Upper lobe of left lung (tissue), 6 donors: ENCODE results near the gene UNKL. TPM values are rescaled to one million over a fixed set of nuclear protein-coding genes. Genes with fewer than 3 reads are reported as not detected.
A peak's percentile ranks its signal among the peaks of the same experiment; 100 is the strongest.

Experiments used
- ATAC-seq, 2 donors: fragments of 200-7000 bp; cut with Tn5 transposase; one replicate each; pipeline ENCODE4 v1.9.1; 2022; ENCODE audit warnings: mild to moderate bottlenecking in 2 of 2, moderate library complexity in 2 of 2; ENCODE audit not compliant: low FRiP score in 2 of 2
- DNase-seq, 2 donors: peaks; one replicate each; pipeline ENCODE4 v3.0.0-alpha.2; 2019 to 2020
- H3K27ac ChIP-seq, 4 donors: fragments of 200-600 bp; sonication (generic); one replicate each; pipeline ENCODE4 v1.5.1; 2016 to 2019
- H3K27me3 ChIP-seq, 4 donors: fragments of 200-600 bp; sonication (generic); one replicate each; pipeline ENCODE4 v1.5.1; 2017 to 2019
- H3K36me3 ChIP-seq, 4 donors: fragments of 200-600 bp; sonication (generic); one replicate each; pipeline ENCODE4 v1.5.1; 2016 to 2019
- H3K4me1 ChIP-seq, 4 donors: fragments of 200-600 bp; sonication (generic); one replicate each; pipeline ENCODE4 v1.5.1; 2018 to 2019
- H3K4me3 ChIP-seq, 4 donors: fragments of 200-600 bp; sonication (generic); one replicate each; pipeline ENCODE4 v1.5.1; 2017 to 2019; ENCODE audit warnings: mild to moderate bottlenecking in 2 of 4, moderate library complexity in 1 of 4
- H3K9me3 ChIP-seq, 4 donors: fragments of 200-600 bp; sonication (generic); one replicate each; pipeline ENCODE4 v1.5.1; 2018 to 2019
- EP300 ChIP-seq, 4 donors: sonication (generic); formaldehyde crosslinking; IDR thresholded peaks; one replicate each; pipeline ENCODE4 v1.5.1; 2017; ENCODE audit warnings: antibody characterized with exemption in 4 of 4, control low read depth in 2 of 4
- POLR2A ChIP-seq, 4 donors: fragments of 450-650 bp; IDR thresholded peaks; one replicate each; pipeline ENCODE4 v1.5.1; 2016 to 2017; ENCODE audit warnings: antibody characterized with exemption in 4 of 4, mild to moderate bottlenecking in 2 of 4
- POLR2AphosphoS5 ChIP-seq, 2 donors: sonication (generic); formaldehyde crosslinking; IDR thresholded peaks; one replicate each; pipeline ENCODE4 v1.5.1; 2017; ENCODE audit warnings: antibody characterized with exemption in 2 of 2
- WGBS, 2 donors: methylation state at CpG; one replicate each; pipeline ENCODE4 v1.1.5; 2017 to 2018; 5-methylcytosine and 5-hydroxymethylcytosine counted together
- total RNA-seq, 6 donors: library from RNA; depleted of rRNA in 4 of 6; stranded (reverse); fragments of >200 nt in 4 of 6; gene quantifications; one replicate each; pipeline versions ENCODE4 v1.1.0 to v1.2.1, GENCODE V29; 2016 to 2021
- TF ChIP-seq, protein P1 (sequence below), 6 experiments: fragments of 450-650 bp in 4 of 6; fragments of 200-600 bp in 2 of 6; sonication (generic) in 2 of 6; IDR thresholded peaks; one replicate each; pipeline ENCODE4 v1.5.1; 2016 to 2019; ENCODE audit warnings: antibody characterized with exemption in 6 of 6
- donor health status: DM: no; HTN: no; CAD: no; lungs with moderate emphysema.
- donor health status: DM: no; HTN: yes; CAD: no; lungs with severe emphysema.

The UNKL gene
- total RNA-seq, 6 donors from 2014 or later, result 7.6 to 83.8 (median 28.0) TPM

DNA sequence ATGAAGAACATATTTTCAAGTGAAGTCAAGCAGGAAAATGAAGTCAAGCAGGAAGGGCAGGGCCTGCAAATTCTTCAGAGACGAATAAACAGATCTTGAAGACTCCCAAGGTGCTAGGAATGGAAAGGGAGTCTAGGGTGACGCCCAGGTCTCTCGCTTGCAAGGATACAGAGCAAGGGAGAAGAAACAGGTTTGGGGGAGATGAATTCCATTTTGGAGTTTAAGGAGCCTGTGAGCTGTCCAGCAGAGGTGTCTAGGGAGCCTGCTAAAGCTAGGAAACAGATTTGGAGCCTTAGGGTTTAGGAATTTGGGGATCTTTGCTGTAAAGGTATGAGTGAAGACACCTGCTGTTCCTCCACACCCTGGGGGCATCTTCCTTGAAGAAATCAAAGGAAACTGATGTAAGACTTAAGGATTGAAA lies 2.0 kb upstream of the UNKL start:
- Histone ChIP-seq H3K36me3 (peaks cover 0 to 7% (median 2%) of the 10 kb centered on the region in 4 donors), H3K4me1 (peaks cover 26 to 59% (median 29%) of the 10 kb centered on the region in 4 donors), H3K27ac (peak overlapping the region in 1 of 4 donors; percentile 13), H3K4me3 (no peak overlapping the region), H3K9me3 (no peaks in the 10 kb centered on the region), H3K27me3 (no peaks in the 10 kb centered on the region)
- WGBS, 2 donors, result 45 to 60% methylated on average over 3 of the region's 3 CpGs
- no peak for TF ChIP-seq POLR2A (IDR thresholded peaks at IDR 0.05)
- TF ChIP-seq EP300 (IDR thresholded peaks at IDR 0.05), result no peak
- TF ChIP-seq POLR2AphosphoS5 (IDR thresholded peaks at IDR 0.05), result no peak
- TF ChIP-seq, protein P1, sequence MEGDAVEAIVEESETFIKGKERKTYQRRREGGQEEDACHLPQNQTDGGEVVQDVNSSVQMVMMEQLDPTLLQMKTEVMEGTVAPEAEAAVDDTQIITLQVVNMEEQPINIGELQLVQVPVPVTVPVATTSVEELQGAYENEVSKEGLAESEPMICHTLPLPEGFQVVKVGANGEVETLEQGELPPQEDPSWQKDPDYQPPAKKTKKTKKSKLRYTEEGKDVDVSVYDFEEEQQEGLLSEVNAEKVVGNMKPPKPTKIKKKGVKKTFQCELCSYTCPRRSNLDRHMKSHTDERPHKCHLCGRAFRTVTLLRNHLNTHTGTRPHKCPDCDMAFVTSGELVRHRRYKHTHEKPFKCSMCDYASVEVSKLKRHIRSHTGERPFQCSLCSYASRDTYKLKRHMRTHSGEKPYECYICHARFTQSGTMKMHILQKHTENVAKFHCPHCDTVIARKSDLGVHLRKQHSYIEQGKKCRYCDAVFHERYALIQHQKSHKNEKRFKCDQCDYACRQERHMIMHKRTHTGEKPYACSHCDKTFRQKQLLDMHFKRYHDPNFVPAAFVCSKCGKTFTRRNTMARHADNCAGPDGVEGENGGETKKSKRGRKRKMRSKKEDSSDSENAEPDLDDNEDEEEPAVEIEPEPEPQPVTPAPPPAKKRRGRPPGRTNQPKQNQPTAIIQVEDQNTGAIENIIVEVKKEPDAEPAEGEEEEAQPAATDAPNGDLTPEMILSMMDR (IDR thresholded peaks at IDR 0.05), result no peak
- DNase-seq (no peak), ATAC-seq (no peak)

DNA sequence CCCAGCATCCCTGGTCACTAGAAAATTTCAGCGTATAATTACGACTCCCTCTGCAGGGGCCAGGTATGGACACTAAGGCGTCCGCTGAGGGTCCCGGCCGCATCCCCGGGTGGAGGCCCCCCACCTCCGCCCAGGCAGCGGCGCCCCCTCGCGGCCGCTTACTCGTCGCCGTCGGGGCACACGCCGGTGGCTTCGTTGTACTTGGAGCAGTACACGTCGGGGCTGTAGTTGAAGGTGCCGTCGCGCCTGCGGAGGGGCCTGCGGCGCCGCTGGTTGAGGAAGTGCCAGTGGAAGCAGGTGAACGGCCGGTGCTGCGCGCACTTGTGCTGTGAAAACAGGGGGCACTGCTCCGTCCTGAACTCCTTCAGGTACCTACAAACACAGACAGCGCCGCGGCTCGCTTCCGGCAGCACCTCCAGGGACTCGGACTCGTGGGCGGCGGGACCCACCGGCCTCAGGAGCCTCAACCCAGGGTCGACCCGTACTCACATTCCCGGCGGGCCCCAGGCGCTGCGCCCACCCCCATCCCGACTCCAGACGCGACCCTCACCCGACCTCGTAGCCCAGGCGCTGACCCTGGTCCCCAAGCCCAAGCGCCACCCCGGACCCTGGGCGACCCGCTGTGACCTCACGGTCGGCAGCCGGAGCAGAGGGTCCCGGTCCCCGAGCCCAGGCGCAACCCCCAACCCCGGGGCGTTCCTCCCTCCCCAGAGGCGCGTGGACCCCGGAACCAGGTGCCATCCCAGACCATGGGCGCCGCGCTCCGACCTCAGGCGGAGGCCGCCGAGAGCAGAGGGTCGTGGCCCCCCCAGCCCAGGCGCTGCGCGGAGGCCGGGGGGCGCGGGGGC lies 596 bp downstream of the UNKL start:
- no peaks in the 10 kb centered on the region for H3K9me3 ChIP-seq
- no peaks in the 10 kb centered on the region for H3K27me3 ChIP-seq
- H3K27ac ChIP-seq, result peak overlapping the region; percentile 89 to 95 (median 92)
- peaks cover 10 to 43% (median 16%) of the 10 kb centered on the region in 4 donors for H3K4me1 ChIP-seq
- ATAC-seq (peak; percentile 70 to 76), DNase-seq (peak; percentile 67 to 94)
- peaks cover 0 to 22% (median 10%) of the 10 kb centered on the region in 4 donors for H3K36me3 ChIP-seq
- 15 to 17% methylated on average over 6 to 16 of the region's 85 CpGs for WGBS, 2 donors
- TF ChIP-seq POLR2A (IDR thresholded peaks at IDR 0.05), result no peak
- TF ChIP-seq, protein P1 (IDR thresholded peaks at IDR 0.05), result peak; percentile 53 to 74 (median 66)
- no peak for TF ChIP-seq EP300 (IDR thresholded peaks at IDR 0.05)
- peak in 1 of 2 donors; percentile 6 for TF ChIP-seq POLR2AphosphoS5 (IDR thresholded peaks at IDR 0.05)
- peak overlapping the region; percentile 94 to 99 (median 96) for H3K4me3 ChIP-seq

DNA sequence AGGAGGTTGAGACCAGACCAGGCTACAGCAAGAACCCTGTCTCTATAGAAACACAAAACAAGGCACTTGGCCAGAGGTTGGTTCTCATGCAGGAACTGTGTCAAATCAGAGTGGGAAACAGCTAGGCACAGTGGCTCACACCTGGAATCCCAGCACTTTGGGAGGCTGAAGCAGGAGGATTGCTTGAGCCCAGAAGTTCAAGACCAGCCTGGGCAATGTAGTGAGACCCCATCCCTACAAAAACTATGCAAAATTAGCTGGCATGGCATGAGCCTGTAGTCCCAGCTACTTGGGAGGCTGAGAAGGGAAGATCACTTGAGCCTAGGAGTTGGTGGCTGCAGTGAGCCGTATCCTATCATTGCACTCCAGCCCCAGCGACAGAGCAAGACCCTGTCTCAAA lies 1.7 kb downstream of the UNKL start:
- ATAC-seq, result no peak
- Histone ChIP-seq H3K27ac (no peak overlapping the region), H3K9me3 (no peaks in the 10 kb centered on the region), H3K36me3 (peaks cover 0 to 19% (median 7%) of the 10 kb centered on the region in 4 donors), H3K27me3 (no peaks in the 10 kb centered on the region), H3K4me3 (peak overlapping the region in 1 of 4 donors; percentile 99), H3K4me1 (peaks cover 20 to 43% (median 22%) of the 10 kb centered on the region in 4 donors)
- no peak for DNase-seq
- no peak for TF ChIP-seq POLR2A (IDR thresholded peaks at IDR 0.05)
- TF ChIP-seq, protein P1 (IDR thresholded peaks at IDR 0.05), result no peak
- no peak for TF ChIP-seq POLR2AphosphoS5 (IDR thresholded peaks at IDR 0.05)
- no peak for TF ChIP-seq EP300 (IDR thresholded peaks at IDR 0.05)
- WGBS, 2 donors, result 93 to 100% methylated on average over 1 to 2 of the region's 2 CpGs

DNA sequence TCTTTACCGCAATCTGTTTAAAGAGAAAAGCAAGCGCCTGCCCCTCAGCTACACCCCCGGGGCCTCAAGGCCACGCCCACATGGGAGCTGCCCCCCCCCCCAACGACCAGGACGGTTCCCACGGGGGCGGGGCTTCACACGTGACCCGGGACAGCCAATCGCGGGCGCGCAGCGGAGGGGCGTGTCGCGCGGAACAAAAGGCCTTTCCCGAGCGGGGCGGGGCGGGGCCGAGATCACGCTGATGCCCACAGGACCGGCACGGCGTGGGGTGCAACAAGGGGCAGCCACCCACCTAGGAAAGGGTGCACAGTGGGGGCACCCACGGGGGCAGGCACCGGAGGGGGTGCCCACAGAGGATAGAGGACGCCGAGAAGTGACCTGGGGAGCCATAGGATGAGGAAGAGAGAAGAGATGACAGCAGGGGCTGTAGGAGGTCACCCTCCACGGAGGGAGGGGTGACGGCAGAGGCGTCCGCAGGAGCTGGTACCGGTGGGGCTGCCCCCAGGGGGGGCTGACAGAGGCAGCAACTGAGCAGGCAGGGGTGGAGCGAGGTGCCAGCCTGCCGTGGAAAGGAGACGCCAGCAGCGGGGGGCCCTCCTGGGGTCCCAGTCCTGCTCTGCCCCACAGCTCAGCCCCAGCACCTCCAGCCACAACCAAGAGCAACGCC lies 6.2 kb downstream of the UNKL start:
- H3K27ac ChIP-seq, result peak overlapping the region in 2 of 4 donors; percentile 13 to 61
- TF ChIP-seq, protein P1 (IDR thresholded peaks at IDR 0.05), result no peak
- TF ChIP-seq POLR2AphosphoS5 (IDR thresholded peaks at IDR 0.05), result peak in 1 of 2 donors; percentile 63
- WGBS, 2 donors, result 7 to 8% methylated on average over 30 to 38 of the region's 42 CpGs
- H3K9me3 ChIP-seq, result no peaks in the 10 kb centered on the region
- H3K27me3 ChIP-seq, result no peaks in the 10 kb centered on the region
- peak overlapping the region in 3 of 4 donors; percentile 40 to 49 (median 42) for H3K4me3 ChIP-seq
- H3K36me3 ChIP-seq, result peaks cover 0 to 45% (median 16%) of the 10 kb centered on the region in 4 donors
- peak; percentile 91 to 100 for DNase-seq
- peak; percentile 95 to 97 for ATAC-seq
- peaks cover 14 to 27% (median 17%) of the 10 kb centered on the region in 4 donors for H3K4me1 ChIP-seq
